Measurements from ENCODE around the gene ITGB8.

Gene ITGB8

GRCh38 chr7:20310963-20311742, 19.5 kb upstream of the ITGB8 start:
- peak; percentile 72 for DNase-seq

DNA sequence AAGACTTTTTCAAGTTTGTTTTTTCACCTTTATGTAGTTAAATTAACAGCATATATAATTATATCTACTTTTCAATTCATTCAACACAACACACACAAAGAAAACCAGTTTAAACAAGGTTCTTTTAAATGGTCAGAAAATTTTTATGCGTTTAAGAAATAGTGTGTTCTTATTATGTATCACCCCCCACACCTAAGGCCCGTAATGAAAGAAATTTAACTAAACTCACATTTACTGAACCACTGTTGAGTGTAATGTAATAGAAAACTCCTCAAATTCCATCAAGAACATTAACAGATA, 19.0 kb upstream of the ITGB8 start:
- no peak for DNase-seq

- no peak for DNase-seq
These were observed 18.1 kb upstream of the ITGB8 start for GRCh38 chr7:20312562-20312961.

GRCh38 chr7:20313626-20314025, 17.1 kb upstream of the ITGB8 start:
- no peak for DNase-seq

DNA sequence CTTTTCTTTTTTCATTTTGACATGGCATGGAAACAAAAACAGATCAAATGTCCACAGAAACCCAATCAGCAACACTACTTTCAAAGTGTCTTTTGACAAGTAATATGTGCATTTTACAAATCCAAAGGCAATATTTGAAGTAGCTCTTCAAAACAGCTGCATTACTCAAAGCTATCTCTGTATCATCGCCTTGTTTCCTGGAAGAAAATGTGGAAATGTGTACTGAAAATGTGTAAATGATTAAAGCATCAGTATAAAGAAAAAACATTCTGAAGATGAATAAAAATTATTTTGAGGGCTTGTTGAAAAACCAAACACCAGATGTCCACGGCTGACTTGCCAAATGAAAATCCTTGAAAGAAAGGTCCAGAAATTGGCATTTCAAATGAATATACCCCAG, 16.5 kb upstream of the ITGB8 start:
- no peak for DNase-seq

DNA sequence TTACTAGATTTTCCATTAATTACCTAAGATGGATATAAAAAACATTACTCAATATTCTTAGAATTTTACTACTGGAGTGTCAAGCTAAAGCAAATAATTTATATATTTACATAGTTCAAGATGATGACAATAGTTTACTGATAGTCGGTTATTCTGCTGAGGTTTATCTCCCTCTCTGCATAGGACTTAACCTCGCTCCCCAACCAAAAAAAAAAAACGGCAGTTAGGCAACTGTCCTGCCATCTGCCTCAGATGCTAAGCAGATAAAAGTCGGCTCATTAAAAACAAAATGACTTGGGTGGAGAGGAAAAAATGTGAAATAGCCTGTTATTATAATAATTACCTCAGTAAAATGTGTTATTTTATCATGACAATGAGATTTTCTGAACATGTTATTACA, 14.0 kb upstream of the ITGB8 start:
- peak; percentile 40 for DNase-seq

DNA sequence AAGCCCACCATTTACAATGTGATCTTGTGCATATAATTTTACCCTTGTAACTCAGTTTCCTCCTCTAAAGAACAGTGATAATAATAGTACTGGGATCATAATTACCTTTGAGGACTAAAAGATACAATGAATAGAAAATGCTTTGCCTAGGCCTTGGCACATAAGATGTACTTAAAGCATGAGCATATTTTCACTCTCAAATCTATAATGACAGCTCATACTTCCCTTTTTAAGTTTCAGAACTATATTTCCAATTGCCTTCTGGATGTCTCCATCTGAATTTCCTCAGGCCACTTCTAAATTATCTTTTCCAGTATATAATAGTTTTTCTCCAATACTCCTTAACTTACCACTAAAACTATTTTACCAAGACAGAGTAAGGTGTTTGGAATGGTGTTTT, 13.3 kb upstream of the ITGB8 start:
- no peak for DNase-seq

- DNase-seq, result no peak
These were observed 11.8 kb upstream of the ITGB8 start for GRCh38 chr7:20318933-20319332.

GRCh38 chr7:20320322-20320721, 10.4 kb upstream of the ITGB8 start:
- DNase-seq, result no peak

- no peak for DNase-seq
These were observed 9.9 kb upstream of the ITGB8 start for GRCh38 chr7:20320786-20321185.

DNA sequence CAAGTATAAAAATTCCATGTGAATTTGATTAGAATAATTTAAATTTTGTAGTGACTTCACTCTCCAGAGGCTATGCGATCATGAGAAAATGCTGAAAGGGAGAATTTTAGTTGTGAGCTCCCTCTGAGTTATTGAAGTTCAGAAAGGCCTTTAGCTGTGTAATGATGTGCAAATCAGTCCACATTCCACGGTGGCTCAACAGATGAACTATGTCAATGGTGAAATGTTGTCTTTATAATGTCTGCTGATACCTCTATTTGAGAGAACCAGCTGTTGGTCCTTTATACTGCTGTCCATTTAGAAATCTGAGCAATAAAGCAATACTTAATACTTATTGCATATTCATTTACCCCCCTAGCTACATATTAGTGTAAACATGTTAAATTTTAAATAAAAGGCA, 7.1 kb upstream of the ITGB8 start:
- DNase-seq, result no peak

DNA sequence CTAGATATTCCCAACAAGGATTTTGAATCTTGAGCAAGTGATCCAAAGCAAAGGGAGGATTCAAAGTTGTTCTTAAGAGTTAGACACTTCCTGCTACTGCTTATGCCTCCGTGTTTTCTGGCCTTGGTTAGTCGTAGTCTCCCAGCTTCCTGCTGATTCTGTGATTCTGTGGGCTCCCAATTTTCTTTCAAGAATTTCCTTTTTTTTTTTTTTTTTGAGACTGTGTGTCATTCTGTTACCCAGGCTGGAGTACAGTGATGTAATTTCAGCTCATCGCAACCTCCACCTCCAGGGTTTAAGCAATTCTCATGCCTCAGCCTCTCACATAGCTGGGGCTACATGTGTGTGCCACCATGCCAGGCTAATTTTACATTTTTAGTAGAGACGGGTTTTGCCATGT, 4.4 kb upstream of the ITGB8 start:
- DNase-seq, result no peak

- DNase-seq, result no peak
These were observed 3.6 kb upstream of the ITGB8 start for GRCh38 chr7:20327055-20327454.

- DNase-seq, result no peak
These were observed 2.7 kb upstream of the ITGB8 start for GRCh38 chr7:20328027-20328426.

DNA sequence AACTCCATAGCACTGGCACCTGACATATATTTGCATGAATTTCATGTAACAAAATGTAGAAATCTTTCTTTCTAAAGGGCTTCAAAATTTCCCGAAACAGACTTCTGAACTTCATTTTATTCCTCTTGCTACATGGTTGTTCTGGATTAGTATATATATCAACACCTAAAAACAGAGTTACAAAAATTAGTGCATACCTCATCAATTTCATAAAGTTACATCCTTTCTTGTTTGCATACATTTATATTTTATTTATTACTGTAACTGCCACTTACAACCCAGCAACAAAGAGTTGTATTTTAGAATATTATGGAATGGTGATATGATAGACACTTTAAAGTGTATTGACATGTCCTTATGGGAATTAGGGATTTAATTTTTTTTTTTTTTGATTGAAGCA, 2.0 kb upstream of the ITGB8 start:
- no peak for DNase-seq

- DNase-seq, result peak; percentile 57
These were observed 1.1 kb upstream of the ITGB8 start for GRCh38 chr7:20329389-20330238.

DNA sequence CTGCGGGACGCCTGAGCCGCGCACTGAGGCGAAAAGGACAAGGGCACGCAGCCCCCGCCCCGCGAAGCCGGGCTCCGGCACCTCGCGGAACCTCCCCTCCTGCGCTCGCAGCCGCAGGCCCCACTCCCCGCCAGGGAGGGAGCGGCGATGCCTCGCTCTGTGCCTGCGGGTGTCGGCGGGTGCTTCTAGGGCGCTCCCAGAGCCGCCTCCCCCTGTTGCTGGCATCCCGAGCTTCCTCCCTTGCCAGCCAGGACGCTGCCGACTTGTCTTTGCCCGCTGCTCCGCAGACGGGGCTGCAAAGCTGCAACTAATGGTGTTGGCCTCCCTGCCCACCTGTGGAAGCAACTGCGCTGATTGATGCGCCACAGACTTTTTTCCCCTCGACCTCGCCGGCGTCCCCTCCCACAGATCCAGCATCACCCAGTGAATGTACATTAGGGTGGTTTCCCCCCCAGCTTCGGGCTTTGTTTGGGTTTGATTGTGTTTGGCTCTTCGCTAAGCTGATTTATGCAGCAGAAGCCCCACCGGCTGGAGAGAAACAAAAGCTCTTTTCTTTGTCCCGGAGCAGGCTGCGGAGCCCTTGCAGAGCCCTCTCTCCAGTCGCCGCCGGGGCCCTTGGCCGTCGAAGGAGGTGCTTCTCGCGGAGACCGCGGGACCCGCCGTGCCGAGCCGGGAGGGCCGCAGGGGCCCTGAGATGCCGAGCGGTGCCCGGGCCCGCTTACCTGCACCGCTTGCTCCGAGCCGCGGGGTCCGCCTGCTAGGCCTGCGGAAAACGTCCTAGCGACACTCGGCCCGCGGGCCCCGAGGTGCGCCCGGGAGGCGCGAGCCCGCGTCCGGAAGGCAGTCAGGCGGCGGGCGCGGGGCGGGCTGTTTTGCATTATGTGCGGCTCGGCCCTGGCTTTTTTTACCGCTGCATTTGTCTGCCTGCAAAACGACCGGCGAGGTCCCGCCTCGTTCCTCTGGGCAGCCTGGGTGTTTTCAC, 519 bp downstream of the ITGB8 start:
- DNase-seq, result no peak

DNA sequence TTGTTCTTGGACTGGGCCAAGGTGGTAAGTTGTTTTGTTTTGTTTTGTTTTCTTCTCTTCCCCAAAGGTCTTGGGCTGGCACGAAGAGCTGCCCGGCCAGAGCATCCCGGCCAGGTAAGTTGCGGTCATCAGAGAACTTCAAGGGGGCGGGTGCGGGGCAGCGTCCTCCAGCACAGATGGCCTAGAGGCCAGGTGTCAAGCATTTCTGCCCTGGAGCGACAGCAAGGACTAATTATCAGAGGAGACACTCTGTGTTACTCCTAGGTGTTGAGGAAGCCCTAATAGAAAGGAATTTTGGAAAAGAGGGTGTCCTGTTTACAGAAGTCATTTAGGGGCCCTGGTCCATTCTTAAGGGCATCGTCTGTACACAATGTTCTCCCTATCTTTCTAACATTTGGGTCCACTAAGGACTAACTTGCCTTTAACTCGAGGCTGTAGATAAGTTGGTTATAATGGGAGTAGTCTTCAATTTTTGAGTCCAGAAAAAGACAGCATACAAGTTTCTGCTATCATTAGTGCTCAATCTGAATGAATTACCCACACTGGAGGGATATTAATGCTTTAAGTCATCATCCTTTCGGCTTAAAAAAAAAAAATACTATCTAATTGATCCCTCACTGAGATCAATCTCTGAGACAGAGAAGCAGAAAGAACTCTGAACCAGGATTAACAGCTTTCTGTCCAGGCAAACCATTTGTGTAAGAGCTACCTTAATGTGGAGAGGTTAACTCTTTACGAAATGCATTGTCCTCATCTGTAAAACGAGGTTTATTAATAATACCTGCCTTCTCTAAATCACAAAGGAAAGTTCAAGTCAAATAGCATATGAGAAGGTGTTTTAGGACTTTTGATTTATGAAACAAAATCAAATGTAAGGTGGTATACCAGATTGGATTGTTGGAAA, 1.5 kb downstream of the ITGB8 start:
- no peak for DNase-seq

- DNase-seq, result no peak
These were observed 7.6 kb downstream of the ITGB8 start for GRCh38 chr7:20338285-20338684.

- no peak for DNase-seq
These were observed 10.1 kb downstream of the ITGB8 start for GRCh38 chr7:20340839-20341238.

- DNase-seq, result no peak
These were observed 12.5 kb downstream of the ITGB8 start for GRCh38 chr7:20343205-20343604.

DNA sequence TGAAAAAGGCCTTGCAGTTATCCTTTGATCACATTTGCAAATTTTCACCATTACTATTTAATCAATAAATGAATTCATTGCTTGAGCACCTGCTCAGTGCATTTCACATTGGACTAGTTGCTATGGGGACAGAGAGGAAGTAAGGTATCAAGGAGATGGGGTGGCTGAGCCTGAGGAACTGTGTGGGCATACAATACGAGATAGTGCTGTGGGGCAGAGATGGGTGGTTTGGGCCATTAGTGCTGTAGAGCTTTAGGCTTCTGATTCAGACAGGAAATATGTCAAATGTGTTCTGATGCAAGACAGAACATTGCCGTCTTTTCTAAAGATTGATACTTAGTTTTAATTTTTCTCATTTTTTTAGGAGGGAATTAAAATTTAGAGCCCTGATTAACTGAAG, 13.2 kb downstream of the ITGB8 start:
- no peak for DNase-seq

Measured in hematopoietic multipotent progenitor cell treated with erythropoietin and hydrocortisone succinate and interleukin-3 and kit ligand, for 8 days (in vitro differentiated cells).